ENCODE results near the gene SDK1.
"Not testable (repeated sequence)": the region's sequence is repeated elsewhere in the genome, so short reads cannot be mapped to it uniquely, and the experiment has no call there.

The SDK1 gene

DNA sequence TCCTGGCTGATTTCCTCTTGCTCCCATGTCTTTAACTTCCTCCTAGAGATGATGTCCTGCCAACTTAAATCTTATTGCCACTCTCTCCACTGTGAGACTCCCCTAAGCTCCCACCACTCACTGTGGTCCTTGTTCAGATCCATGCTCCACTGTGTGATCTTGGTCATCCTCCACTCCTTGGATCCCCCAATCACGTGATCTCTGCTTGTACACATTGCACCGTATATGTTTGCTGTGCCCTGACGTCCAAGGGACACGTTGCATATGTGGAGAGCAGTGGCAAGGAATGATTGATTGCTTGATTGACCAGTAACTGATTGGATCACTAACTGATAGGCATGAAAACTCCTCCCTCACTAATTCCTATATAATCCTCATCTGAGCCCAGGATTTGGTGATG is 395.1 kb downstream of the SDK1 start:
- H3K36me3 Mint-ChIP-seq (ENCODE audit: insufficient read depth), result no peaks in the 10 kb centered on the region
- H3K4me1 Mint-ChIP-seq, result no peaks in the 10 kb centered on the region
- peaks cover 54% of the 10 kb centered on the region for H3K27me3 Mint-ChIP-seq
- H3K4me3 Mint-ChIP-seq, result no peak overlapping the region
- H3K9me3 Mint-ChIP-seq, result no peaks in the 10 kb centered on the region
- DNase-seq (ENCODE audit: low spot score in 2 of 2) (no peak), ATAC-seq (replicated peaks; ENCODE audit: extremely low read depth, poor library complexity, severe bottlenecking) (no peak)
- no peak overlapping the region for H3K27ac Mint-ChIP-seq (ENCODE audit: low read depth)

DNA sequence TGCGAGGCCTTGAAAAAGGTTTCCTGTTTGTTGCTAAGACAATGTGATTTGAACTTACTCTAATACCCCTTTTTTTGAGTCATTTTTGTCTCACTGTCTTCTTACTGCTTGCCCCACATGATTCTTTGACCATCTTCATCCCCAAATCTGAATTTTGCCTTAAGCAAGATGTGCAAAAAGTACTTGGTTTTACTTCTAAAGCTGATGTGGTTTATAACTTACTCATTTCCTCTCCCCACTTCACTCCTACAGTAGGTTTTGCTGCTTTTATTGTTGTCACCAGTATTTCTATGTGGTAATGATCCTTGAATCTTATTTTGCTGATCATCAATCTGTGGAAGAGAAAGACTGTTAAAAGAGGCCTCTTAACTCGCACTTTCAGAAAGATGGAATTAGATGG is 396.4 kb downstream of the SDK1 start:
- DNase-seq (ENCODE audit: low spot score in 2 of 2) (no peak), ATAC-seq (replicated peaks; ENCODE audit: extremely low read depth, poor library complexity, severe bottlenecking) (no peak)
- H3K4me1 Mint-ChIP-seq, result no peaks in the 10 kb centered on the region
- H3K27me3 Mint-ChIP-seq, result peaks cover 56% of the 10 kb centered on the region
- H3K4me3 Mint-ChIP-seq, result no peak overlapping the region
- no peaks in the 10 kb centered on the region for H3K9me3 Mint-ChIP-seq
- no peaks in the 10 kb centered on the region for H3K36me3 Mint-ChIP-seq (ENCODE audit: insufficient read depth)
- H3K27ac Mint-ChIP-seq (ENCODE audit: low read depth), result no peak overlapping the region

DNA sequence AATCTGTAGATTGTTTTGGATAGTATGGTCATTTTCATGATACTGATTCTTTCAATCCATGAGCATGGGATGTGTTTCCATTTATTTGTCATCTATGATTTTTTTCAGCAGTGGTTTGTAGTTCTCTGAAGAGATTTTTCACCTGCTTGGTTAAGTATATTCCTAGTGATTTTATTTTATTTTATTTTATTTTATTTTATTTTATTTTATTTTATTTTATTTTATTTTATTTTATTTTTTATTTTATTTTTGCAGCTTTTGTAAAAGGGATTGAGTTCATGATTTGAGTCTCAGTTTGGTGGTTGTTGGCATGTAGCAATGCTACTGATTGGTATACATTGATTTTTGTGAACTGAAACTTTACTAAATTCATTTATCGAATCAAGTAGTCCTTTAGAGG is 404.2 kb downstream of the SDK1 start:
- DNase-seq (ENCODE audit: low spot score in 2 of 2) (no peak), ATAC-seq (replicated peaks; ENCODE audit: extremely low read depth, poor library complexity, severe bottlenecking) (no peak)
- Mint-ChIP-seq H3K4me1 (no peaks in the 10 kb centered on the region), H3K27me3 (peaks cover 69% of the 10 kb centered on the region), H3K27ac (ENCODE audit: low read depth) (no peak overlapping the region), H3K36me3 (ENCODE audit: insufficient read depth) (no peaks in the 10 kb centered on the region), H3K9me3 (no peaks in the 10 kb centered on the region), H3K4me3 (no peak overlapping the region)

DNA sequence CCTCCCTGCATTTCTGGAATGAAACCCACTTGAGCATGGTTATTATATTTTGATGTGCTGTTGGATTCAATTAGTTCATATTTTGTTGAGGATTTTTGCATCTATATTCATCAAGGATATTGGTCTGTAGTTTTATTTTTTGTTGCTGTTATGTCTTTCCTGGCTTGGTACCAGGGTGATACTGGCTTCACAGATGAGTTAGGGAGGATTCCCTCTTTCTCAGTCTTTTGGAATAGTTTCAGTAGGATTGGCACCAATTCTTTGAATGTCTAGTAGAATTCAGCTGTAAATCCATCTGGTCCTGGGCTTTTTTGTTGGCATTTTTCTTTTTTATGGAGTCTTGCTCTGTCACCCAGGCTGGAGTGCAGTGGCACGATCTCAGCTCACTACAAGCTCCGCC is 405.0 kb downstream of the SDK1 start:
- not testable (repeated sequence) for ATAC-seq (replicated peaks; ENCODE audit: extremely low read depth, poor library complexity, severe bottlenecking); H3K9me3 Mint-ChIP-seq; H3K36me3 Mint-ChIP-seq (ENCODE audit: insufficient read depth); H3K4me1 Mint-ChIP-seq; H3K4me3 Mint-ChIP-seq; H3K27ac Mint-ChIP-seq (ENCODE audit: low read depth); DNase-seq (ENCODE audit: low spot score in 2 of 2)
- peaks cover 67% of the 10 kb centered on the region for H3K27me3 Mint-ChIP-seq

DNA sequence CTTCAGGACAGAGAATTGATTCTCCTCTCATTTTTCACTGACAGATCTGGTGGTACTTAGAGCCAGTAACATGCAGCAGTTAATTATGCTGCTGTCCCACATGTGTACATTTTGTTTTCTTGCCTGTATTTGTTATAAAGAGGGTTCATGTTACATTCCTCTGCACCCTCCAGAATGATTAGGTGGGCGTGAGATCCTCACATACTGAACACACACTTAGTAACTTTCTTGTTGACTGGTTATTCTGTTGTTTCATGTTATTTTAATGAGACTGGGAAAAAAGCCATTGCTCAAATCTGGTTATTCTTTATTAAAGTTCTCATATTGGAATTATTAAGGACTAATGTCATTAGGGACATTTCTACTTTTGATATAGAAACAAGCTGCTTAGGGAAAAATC is 409.1 kb downstream of the SDK1 start:
- ATAC-seq (replicated peaks; ENCODE audit: extremely low read depth, poor library complexity, severe bottlenecking) (no peak), DNase-seq (ENCODE audit: low spot score in 2 of 2) (no peak)
- Mint-ChIP-seq H3K27ac (ENCODE audit: low read depth) (no peak overlapping the region), H3K36me3 (ENCODE audit: insufficient read depth) (no peaks in the 10 kb centered on the region), H3K9me3 (no peaks in the 10 kb centered on the region), H3K4me1 (no peaks in the 10 kb centered on the region), H3K4me3 (no peak overlapping the region), H3K27me3 (peaks cover 79% of the 10 kb centered on the region)

DNA sequence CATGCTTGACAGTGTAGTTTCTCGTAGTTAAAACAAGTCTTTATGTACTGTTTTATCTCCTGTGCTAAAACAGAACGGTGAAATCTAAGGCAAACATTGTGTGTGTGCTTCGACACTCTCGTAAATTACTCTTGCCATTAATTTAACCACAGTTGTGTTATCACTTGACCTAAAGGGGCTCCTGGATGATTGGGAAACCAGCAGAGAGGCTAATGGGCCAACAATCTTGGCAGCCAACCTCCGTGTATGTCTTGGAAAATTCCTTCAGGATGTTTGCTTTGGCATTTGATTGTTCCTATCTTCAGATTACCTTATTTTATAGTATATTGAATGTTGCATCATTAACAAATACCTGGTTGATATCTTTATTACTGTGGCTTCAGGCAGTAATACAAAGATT is 409.5 kb downstream of the SDK1 start:
- ATAC-seq (replicated peaks; ENCODE audit: extremely low read depth, poor library complexity, severe bottlenecking) (no peak), DNase-seq (ENCODE audit: low spot score in 2 of 2) (no peak)
- no peak overlapping the region for H3K4me3 Mint-ChIP-seq
- H3K4me1 Mint-ChIP-seq, result no peaks in the 10 kb centered on the region
- peaks cover 80% of the 10 kb centered on the region for H3K27me3 Mint-ChIP-seq
- no peaks in the 10 kb centered on the region for H3K9me3 Mint-ChIP-seq
- H3K36me3 Mint-ChIP-seq (ENCODE audit: insufficient read depth), result no peaks in the 10 kb centered on the region
- no peak overlapping the region for H3K27ac Mint-ChIP-seq (ENCODE audit: low read depth)

DNA sequence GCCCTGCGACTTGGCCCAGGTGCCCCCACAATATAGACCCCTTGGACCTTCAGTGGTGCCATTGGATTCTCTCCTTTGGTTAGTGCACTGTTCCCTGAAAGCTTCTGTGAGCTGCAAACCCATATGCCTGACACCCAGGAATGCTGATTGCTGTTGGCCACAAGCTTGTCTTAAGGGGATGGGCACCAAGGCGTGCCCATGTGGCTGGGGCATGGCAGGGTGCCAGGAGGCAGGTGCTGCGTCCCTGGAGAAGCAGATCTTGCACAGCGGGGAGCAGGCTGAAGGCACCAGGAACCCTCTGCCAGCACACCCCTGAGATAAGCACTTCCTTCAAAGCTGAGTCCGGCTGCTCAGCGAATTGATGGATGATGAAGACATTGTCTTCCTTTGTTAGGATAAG is 411.8 kb downstream of the SDK1 start:
- Mint-ChIP-seq H3K27ac (ENCODE audit: low read depth) (no peak overlapping the region), H3K27me3 (peaks cover 77% of the 10 kb centered on the region), H3K36me3 (ENCODE audit: insufficient read depth) (no peaks in the 10 kb centered on the region), H3K9me3 (no peaks in the 10 kb centered on the region), H3K4me3 (no peak overlapping the region), H3K4me1 (no peaks in the 10 kb centered on the region)
- no peak for DNase-seq (ENCODE audit: low spot score in 2 of 2)
- no peak for ATAC-seq (replicated peaks; ENCODE audit: extremely low read depth, poor library complexity, severe bottlenecking)

DNA sequence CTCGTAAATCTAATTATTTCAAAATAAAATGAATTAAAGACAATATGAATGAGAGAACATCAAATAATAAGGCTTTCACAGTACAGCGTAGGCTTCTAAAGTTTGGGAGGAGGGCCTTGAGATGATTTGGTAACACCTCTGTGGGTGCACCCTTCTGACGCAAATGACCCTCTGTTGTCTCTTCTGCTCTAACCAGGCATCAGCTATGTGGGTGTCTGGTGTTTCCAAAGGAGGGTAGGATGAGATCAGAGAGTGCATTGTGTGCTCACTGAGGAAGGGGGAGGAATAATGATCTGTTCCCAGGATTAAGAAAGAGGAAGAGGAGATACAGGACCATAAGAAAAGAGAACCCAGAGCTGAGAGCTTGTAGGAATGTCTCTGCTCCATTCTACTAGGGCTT is 420.4 kb downstream of the SDK1 start:
- H3K27ac Mint-ChIP-seq (ENCODE audit: low read depth), result no peak overlapping the region
- H3K27me3 Mint-ChIP-seq, result peaks cover 22% of the 10 kb centered on the region
- no peak overlapping the region for H3K4me3 Mint-ChIP-seq
- H3K36me3 Mint-ChIP-seq (ENCODE audit: insufficient read depth), result no peaks in the 10 kb centered on the region
- no peaks in the 10 kb centered on the region for H3K4me1 Mint-ChIP-seq
- H3K9me3 Mint-ChIP-seq, result no peaks in the 10 kb centered on the region
- no peak for DNase-seq (ENCODE audit: low spot score in 2 of 2)
- no peak for ATAC-seq (replicated peaks; ENCODE audit: extremely low read depth, poor library complexity, severe bottlenecking)

DNA sequence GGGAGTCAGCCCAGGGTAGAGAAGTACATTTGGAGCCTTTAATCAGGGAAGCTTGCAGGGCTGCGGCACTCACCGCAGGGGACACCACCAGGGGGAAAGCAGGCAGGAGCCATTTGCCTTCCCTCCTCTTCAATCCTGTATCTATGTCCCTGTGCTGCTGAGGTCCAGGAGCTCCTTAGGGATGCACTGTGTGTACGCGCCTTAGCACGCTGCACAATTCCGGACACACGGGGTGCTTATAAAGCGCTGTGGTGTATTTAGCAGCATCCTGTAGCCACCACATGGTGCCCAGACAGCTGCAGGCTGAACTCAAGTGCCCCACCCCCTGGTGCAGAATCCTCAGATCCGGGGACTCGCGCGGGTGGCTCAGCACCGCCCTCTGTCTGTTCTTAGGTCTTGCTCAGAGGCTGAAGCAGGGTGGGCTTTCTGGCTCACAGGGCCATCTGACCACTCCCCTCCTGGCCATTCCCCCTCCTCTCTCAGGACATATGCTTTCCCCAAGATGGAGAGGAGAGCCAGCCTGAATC is 421.4 kb downstream of the SDK1 start:
- ATAC-seq (replicated peaks; ENCODE audit: extremely low read depth, poor library complexity, severe bottlenecking) (peak; percentile 24), DNase-seq (ENCODE audit: low spot score in 2 of 2) (no peak)
- peaks cover 20% of the 10 kb centered on the region for H3K27me3 Mint-ChIP-seq
- no peaks in the 10 kb centered on the region for H3K36me3 Mint-ChIP-seq (ENCODE audit: insufficient read depth)
- H3K9me3 Mint-ChIP-seq, result no peaks in the 10 kb centered on the region
- H3K4me3 Mint-ChIP-seq, result no peak overlapping the region
- H3K27ac Mint-ChIP-seq (ENCODE audit: low read depth), result no peak overlapping the region
- H3K4me1 Mint-ChIP-seq, result no peaks in the 10 kb centered on the region

DNA sequence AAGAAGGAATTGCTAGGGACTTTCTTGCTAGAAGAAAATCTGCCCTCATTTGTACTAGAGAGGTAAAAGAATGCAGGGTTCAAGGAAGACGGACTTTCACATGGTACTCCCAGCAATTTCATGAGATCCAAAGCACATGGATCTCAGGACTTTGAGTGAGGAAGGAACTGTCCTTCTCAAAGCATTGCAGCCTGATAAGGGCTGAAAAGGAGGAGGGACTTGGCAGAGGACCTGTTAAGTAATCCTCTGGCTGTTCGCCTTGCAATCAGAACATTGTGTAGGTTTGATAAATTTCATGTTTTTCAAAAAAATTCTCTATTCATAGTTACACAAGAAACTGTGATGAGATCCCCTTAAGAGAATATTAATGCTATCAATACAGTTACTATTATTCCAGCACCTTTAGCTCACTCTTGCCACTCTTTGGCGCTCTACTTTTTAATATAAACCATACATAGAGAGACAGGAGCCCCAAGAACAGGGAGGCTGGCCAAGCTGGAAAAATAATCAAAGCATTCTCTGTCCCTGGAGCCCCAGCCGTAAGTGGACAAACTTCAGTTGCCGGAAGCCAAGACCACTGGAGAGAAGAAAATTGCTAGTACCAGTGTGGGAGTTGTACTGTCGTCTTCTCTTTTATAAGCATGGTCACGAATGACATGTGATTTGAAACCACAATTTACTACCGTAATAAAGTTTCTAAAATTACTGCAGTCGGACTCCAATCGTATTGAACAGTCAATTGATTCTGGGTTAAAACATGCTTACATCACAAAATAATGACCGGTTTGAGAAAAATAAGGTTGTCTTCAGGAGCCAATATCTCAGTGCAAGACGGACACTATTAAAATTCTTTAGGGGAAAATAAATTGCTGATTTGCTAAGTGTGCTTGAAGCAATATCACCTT is 424.4 kb downstream of the SDK1 start:
- no peaks in the 10 kb centered on the region for H3K4me1 Mint-ChIP-seq
- DNase-seq (ENCODE audit: low spot score in 2 of 2) (no peak), ATAC-seq (replicated peaks; ENCODE audit: extremely low read depth, poor library complexity, severe bottlenecking) (no peak)
- H3K4me3 Mint-ChIP-seq, result no peak overlapping the region
- no peaks in the 10 kb centered on the region for H3K36me3 Mint-ChIP-seq (ENCODE audit: insufficient read depth)
- no peaks in the 10 kb centered on the region for H3K9me3 Mint-ChIP-seq
- H3K27me3 Mint-ChIP-seq, result peaks cover 17% of the 10 kb centered on the region
- H3K27ac Mint-ChIP-seq (ENCODE audit: low read depth), result no peak overlapping the region

DNA sequence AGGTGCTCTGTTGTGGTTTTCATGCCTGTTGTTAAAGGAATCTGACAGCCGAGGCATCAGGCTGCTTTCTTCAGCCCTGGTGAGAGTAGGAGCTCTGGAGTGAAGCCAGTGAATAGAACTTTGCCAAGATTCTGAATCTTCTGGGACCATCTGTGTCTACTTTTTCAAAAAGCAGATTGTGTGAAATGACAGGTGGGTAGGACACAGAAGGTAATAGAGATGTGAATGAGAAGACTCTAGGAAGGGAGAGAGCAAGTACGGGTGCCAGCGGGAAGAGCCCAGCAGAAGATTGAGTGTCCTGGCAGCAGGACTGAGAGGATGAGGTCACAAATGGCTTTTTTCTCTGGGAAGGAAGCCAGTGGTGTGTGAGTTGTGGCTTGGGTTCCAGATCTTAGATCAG is 429.2 kb downstream of the SDK1 start:
- no peak for DNase-seq (ENCODE audit: low spot score in 2 of 2)
- ATAC-seq (replicated peaks; ENCODE audit: extremely low read depth, poor library complexity, severe bottlenecking), result no peak
- H3K4me1 Mint-ChIP-seq, result no peaks in the 10 kb centered on the region
- no peaks in the 10 kb centered on the region for H3K9me3 Mint-ChIP-seq
- H3K4me3 Mint-ChIP-seq, result no peak overlapping the region
- H3K27ac Mint-ChIP-seq (ENCODE audit: low read depth), result no peak overlapping the region
- H3K27me3 Mint-ChIP-seq, result peaks cover 19% of the 10 kb centered on the region
- H3K36me3 Mint-ChIP-seq (ENCODE audit: insufficient read depth), result no peaks in the 10 kb centered on the region

DNA sequence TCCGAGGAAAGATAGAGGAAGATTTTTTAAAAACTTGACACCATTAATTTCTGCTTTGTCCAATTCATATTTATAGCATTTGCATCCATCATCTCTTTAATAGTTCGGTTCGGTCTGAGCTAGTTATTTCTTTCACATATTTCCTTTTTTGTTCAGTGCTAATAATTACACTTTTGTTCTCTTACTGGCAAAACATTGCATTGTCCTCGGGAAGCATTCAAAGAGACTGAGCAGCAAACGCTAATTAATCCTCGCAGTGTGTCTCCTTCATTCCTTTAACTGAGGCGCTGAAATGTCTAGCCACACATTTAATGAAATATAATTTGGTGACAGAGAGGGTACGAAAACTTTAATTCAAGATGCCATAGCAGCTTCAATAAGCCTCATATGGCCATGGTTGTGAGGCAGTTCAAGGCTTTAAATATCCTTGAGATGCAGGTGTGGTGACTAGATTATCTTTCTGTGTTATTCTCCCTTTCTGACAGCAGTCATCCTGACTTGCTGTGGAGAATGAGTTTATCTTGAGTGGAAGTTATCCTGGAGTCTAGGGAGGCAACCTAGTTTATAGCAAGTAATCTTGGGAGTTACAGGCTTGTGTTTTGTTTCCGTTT is 431.4 kb downstream of the SDK1 start:
- Mint-ChIP-seq H3K9me3 (no peaks in the 10 kb centered on the region), H3K36me3 (ENCODE audit: insufficient read depth) (no peaks in the 10 kb centered on the region), H3K27ac (ENCODE audit: low read depth) (no peak overlapping the region), H3K4me1 (no peaks in the 10 kb centered on the region), H3K4me3 (no peak overlapping the region), H3K27me3 (peaks cover 11% of the 10 kb centered on the region)
- ATAC-seq (replicated peaks; ENCODE audit: extremely low read depth, poor library complexity, severe bottlenecking), result no peak
- no peak for DNase-seq (ENCODE audit: low spot score in 2 of 2)

DNA sequence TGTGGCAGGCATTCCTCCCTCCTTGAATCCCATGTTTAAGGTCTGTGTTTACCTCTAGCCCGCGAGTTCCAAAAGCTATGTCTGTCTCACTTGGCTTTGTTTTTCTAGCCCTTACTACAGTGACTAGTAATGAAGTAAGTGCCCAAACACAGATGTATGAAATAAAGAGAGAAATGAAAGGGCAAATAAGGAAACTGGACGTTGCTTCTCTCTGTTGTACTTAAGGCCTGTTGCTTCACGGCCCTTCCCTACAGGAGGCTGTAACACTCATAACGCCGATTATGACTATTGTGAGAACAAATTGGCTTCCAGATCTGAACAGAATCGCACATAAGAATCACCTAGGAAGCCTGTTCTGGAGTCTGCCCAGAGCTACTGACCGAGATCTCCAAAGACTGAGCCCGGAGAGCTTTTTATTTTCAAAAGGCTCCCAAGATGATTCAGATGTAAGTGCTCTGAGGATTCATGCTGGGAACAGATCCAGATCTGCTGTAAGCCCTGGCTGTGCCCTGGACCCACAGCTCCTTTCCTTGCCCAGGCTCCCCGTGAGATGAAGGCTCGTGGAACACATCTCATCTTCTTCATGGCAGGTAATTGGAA is 432.6 kb downstream of the SDK1 start:
- no peaks in the 10 kb centered on the region for H3K4me1 Mint-ChIP-seq
- peaks cover 22% of the 10 kb centered on the region for H3K27me3 Mint-ChIP-seq
- no peak overlapping the region for H3K4me3 Mint-ChIP-seq
- peaks cover 6% of the 10 kb centered on the region for H3K9me3 Mint-ChIP-seq
- ATAC-seq (replicated peaks; ENCODE audit: extremely low read depth, poor library complexity, severe bottlenecking) (no peak), DNase-seq (ENCODE audit: low spot score in 2 of 2) (no peak)
- no peak overlapping the region for H3K27ac Mint-ChIP-seq (ENCODE audit: low read depth)
- no peaks in the 10 kb centered on the region for H3K36me3 Mint-ChIP-seq (ENCODE audit: insufficient read depth)

Data from central memory CD8-positive, alpha-beta T cell (primary cell).